ENCODE data around the gene HOXD9. TPM values are rescaled to one million over a fixed set of nuclear protein-coding genes. Genes with fewer than 3 reads are reported as not detected.

HOXD9 gene
- total RNA-seq, 2 experiments from 2014 or later, result not detected

GRCh38 chr2:176129813-176130146, 7.3 kb downstream of the HOXD9 start:
- ChIA-PET CTCF (ENCODE audit: unreplicated experiment) (no interaction called here), POLR2A (no interaction called here)
- no peaks in the 10 kb centered on the region for H3K9me3 ChIP-seq (ENCODE audit: low read length)
- intact Hi-C loops (cut with micrococcal nuclease; ENCODE audit: unreplicated experiment), result loop anchor here (5.0 kb wide), 1 partner anchor 423 kb away; no protein-coding TSS in a partner anchor
- DNase-seq (ENCODE audit: low spot score), result no peak
- no peak overlapping the region for H3K4me2 ChIP-seq (ENCODE audit: low read length)
- no peaks in the 10 kb centered on the region for H3K9me2 ChIP-seq (ENCODE audit: insufficient read depth, low read length)
- no peak for TF ChIP-seq EZH2phosphoT487 (IDR thresholded peaks at IDR 0.05; ENCODE audit: borderline replicate concordance, low read depth, low read length)
- no peak for TF ChIP-seq CTCF (conservative IDR thresholded peaks at IDR 0.05; ENCODE audit: low read length)
- no TSS peak for BruUV-seq (replicated peaks)
- H3K27ac ChIP-seq (ENCODE audit: low read depth, low read length, poor library complexity, severe bottlenecking), result no peak overlapping the region
- no peaks in the 10 kb centered on the region for H3K79me2 ChIP-seq (ENCODE audit: insufficient read depth, low read depth, low read length)
- H3K36me3 ChIP-seq (ENCODE audit: insufficient read depth, low read length), result no peaks in the 10 kb centered on the region
- H3K4me1 ChIP-seq (ENCODE audit: insufficient read depth, low read length, poor library complexity, severe bottlenecking), result no peaks in the 10 kb centered on the region
- H3K4me3 ChIP-seq (ENCODE audit: low read depth, low read length, poor library complexity, severe bottlenecking), result no peak overlapping the region
- no peak overlapping the region for H2AFZ ChIP-seq (ENCODE audit: low read length)
- no peaks in the 10 kb centered on the region for H4K20me1 ChIP-seq (ENCODE audit: insufficient read depth, low read length)

GRCh38 chr2:176130147-176130956, 7.8 kb downstream of the HOXD9 start:
- H3K27ac ChIP-seq (ENCODE audit: low read depth, low read length, poor library complexity, severe bottlenecking), result no peak overlapping the region
- intact Hi-C loops (cut with micrococcal nuclease; ENCODE audit: unreplicated experiment), result no loop called here
- H3K9me3 ChIP-seq (ENCODE audit: low read length), result no peaks in the 10 kb centered on the region
- ChIA-PET POLR2A (no interaction called here), CTCF (ENCODE audit: unreplicated experiment) (no interaction called here)
- no peak for DNase-seq (ENCODE audit: low spot score)
- BruUV-seq (replicated peaks), result no TSS peak
- H3K4me1 ChIP-seq (ENCODE audit: insufficient read depth, low read length, poor library complexity, severe bottlenecking), result no peaks in the 10 kb centered on the region
- H3K4me3 ChIP-seq (ENCODE audit: low read depth, low read length, poor library complexity, severe bottlenecking), result no peak overlapping the region
- no peak overlapping the region for H3K4me2 ChIP-seq (ENCODE audit: low read length)
- H4K20me1 ChIP-seq (ENCODE audit: insufficient read depth, low read length), result no peaks in the 10 kb centered on the region
- H2AFZ ChIP-seq (ENCODE audit: low read length), result no peak overlapping the region
- no peaks in the 10 kb centered on the region for H3K79me2 ChIP-seq (ENCODE audit: insufficient read depth, low read depth, low read length)
- no peaks in the 10 kb centered on the region for H3K36me3 ChIP-seq (ENCODE audit: insufficient read depth, low read length)
- TF ChIP-seq EZH2phosphoT487 (IDR thresholded peaks at IDR 0.05; ENCODE audit: borderline replicate concordance, low read depth, low read length), result no peak; the same call in 1 of the 2 replicates
- no peak for TF ChIP-seq CTCF (conservative IDR thresholded peaks at IDR 0.05; ENCODE audit: low read length)
- no peaks in the 10 kb centered on the region for H3K9me2 ChIP-seq (ENCODE audit: insufficient read depth, low read length)
